ENCODE results near the gene INTS4.
"Not testable (repeated sequence)": the region's sequence is repeated elsewhere in the genome, so short reads cannot be mapped to it uniquely, and the experiment has no call there.

- not testable (repeated sequence) for TF ChIP-seq EZH2 (IDR thresholded peaks at IDR 0.05; ENCODE audit: borderline replicate concordance, low read depth, low read length, severe bottlenecking); CTCF (IDR thresholded peaks at IDR 0.05; ENCODE audit: borderline replicate concordance, extremely low read depth, low read length, poor library complexity, severe bottlenecking)
These were observed 105.4 kb downstream of the INTS4 start for GRCh38 chr11:77889045-77889444.

All from DND-41 (cell line).